Fibroblast of the aortic adventitia (primary cell): ENCODE measurements around the gene IL5RA. TPM values are rescaled to one million over a fixed set of nuclear protein-coding genes. Genes with fewer than 3 reads are reported as not detected.

Experiments
- DNase-seq: peaks from one replicate; pipeline ENCODE4 v3.0.0-alpha.2; 2010; ENCODE audit warnings: low read depth
- H3K4me3 ChIP-seq: 2 replicates; pipeline ENCODE4 v1.5.1; 2011; ENCODE audit warnings: low read depth, mild to moderate bottlenecking, control low read depth, low read length, moderate library complexity
- total RNA-seq: library from RNA; depleted of rRNA; stranded (reverse); fragments of >200 nt; gene quantifications from 2 replicates; pipeline ENCODE4 v1.2.3, GENCODE V29; 2012; ENCODE audit warnings: low replicate concordance
- TF ChIP-seq, protein P1 (sequence below): IDR thresholded peaks from 2 replicates; pipeline ENCODE4 v1.5.1; 2011; ENCODE audit warnings: mild to moderate bottlenecking, low read length, control low read depth, inconsistent platforms; ENCODE audit not compliant: insufficient read depth

Gene IL5RA
- total RNA-seq, result 0.08 TPM in 1 of 2 replicates, not detected in the other

GRCh38 chr3:3110299-3110630 lies at the start of gene IL5RA:
Gene IL5RA, minus strand, starts transcription at chr3:3110374. Its CDS starts 5,390 bp downstream, at chr3:3104984.
- DNase-seq, result no peak
- TF ChIP-seq, protein P1, sequence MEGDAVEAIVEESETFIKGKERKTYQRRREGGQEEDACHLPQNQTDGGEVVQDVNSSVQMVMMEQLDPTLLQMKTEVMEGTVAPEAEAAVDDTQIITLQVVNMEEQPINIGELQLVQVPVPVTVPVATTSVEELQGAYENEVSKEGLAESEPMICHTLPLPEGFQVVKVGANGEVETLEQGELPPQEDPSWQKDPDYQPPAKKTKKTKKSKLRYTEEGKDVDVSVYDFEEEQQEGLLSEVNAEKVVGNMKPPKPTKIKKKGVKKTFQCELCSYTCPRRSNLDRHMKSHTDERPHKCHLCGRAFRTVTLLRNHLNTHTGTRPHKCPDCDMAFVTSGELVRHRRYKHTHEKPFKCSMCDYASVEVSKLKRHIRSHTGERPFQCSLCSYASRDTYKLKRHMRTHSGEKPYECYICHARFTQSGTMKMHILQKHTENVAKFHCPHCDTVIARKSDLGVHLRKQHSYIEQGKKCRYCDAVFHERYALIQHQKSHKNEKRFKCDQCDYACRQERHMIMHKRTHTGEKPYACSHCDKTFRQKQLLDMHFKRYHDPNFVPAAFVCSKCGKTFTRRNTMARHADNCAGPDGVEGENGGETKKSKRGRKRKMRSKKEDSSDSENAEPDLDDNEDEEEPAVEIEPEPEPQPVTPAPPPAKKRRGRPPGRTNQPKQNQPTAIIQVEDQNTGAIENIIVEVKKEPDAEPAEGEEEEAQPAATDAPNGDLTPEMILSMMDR, result no peak
- no peak within 1 kb of the TSS for H3K4me3 ChIP-seq

DNA sequence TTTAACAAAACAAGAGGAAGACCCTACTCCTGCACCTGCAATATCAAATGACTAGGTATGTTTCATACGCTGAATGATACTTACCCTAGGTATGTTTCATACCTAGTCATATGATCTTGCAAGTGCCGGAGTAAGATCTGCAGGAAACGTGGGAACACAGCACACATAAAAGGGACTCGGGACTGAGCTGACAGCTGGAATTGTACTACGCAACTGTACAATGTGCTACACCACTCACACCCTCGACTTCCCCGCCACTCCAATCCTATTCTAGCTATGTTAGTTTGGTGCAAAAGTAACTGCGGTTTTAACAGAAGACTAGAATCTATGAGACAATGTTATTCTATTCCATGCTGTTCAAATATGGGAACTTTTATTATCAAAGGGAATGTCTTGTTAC lies 47.3 kb upstream of the IL5RA start:
- no peak overlapping the region for H3K4me3 ChIP-seq
- TF ChIP-seq, protein P1, result no peak
- no peak for DNase-seq

DNA sequence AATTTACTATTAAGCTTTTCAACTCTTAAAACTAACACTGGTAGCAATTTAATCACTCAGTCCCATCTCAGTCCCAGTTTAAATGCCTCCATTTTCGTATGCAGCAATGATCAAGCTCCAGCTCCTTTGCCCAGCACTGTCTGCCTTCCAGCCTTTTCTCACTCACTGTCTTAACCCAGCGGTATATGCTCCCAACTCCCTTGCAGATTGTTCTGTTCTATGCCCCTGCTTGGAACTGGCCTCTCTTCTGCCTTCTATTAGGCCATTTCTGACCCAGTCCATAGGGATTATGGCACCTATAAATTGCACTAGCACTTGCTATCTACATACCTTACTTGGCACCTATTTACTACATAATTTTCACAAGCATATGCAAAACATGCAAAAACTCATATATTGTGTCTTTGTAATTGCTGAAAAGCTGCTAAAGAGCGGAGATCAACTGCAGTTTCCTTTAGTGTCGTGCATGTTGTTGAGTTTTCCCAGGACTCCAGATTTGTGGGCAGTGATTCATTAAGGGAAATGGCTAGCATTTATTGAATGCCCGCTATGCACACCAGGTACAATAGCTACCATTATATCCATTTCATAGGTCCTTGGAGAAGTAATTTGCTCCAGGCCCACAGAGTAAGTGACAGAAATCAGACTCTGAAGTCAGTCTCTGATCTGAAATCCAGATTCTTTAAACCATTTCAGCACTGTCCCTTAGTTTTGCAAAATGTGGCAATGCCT lies 44.9 kb upstream of the IL5RA start:
- no peak overlapping the region for H3K4me3 ChIP-seq
- no peak for DNase-seq
- TF ChIP-seq, protein P1, result no peak

DNA sequence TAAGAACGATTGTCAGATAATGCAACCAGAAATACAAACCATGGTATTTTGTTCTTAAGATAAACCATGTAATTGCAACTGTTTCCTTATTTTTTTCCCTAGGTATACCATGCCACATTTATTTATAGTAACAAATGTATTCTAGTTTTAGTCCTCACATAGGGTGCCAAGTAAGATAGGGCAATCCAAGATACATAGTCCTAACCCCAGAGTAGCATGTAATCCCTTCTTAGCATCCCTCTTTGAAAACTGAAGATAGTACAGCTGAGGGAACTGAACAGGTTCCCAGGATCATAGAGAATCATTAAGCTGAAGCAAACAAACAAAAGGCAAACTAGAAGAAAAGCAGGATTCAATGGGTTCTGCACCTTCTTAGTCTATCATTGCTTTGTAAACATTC lies 41.3 kb upstream of the IL5RA start:
- TF ChIP-seq, protein P1, result no peak
- DNase-seq, result no peak
- H3K4me3 ChIP-seq, result no peak overlapping the region

DNA sequence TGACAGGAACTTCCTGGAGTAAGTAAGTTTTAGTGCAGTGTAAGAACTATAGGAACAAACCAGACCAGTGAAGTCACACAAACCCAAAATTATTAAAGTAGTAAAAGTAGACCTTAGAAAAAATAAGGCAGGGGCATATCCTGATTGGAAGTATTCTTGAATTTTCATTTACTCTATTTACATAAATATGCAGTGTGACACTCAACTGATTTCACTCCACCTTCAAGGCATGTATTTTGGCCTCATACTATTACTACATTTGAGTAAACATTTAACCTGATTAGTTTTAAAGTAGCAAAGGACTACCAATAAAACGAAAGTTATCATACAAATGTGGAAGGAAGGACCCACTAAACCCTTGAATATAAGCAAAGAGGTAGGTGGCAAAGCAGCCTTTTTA lies 39.4 kb upstream of the IL5RA start:
- DNase-seq, result no peak
- TF ChIP-seq, protein P1, result no peak

GRCh38 chr3:3145831-3146230 lies 35.7 kb upstream of the IL5RA start:
- H3K4me3 ChIP-seq, result no peak overlapping the region
- peak; percentile 8 for DNase-seq
- TF ChIP-seq, protein P1, result no peak

More for the DNA sequence above, 39.4 kb upstream of the IL5RA start:
- no peak overlapping the region for H3K4me3 ChIP-seq

GRCh38 chr3:3141939-3142338 lies 31.8 kb upstream of the IL5RA start:
- DNase-seq, result no peak
- TF ChIP-seq, protein P1, result no peak
- no peak overlapping the region for H3K4me3 ChIP-seq
